HFF-Myc (cell line): ENCODE results near the gene PARD3B.

ENCODE experiments used
- DNase-seq: peaks from one replicate; pipeline ENCODE4 v3.0.0-alpha.2; 2011; ENCODE audit warnings: low read depth; ENCODE audit errors: extremely low read depth
- H3K4me3 ChIP-seq: replicated peaks from 2 replicates; pipeline ENCODE4 v1.5.1; 2011; ENCODE audit warnings: low read depth, mild to moderate bottlenecking, control low read depth, low read length
- TF ChIP-seq, protein P1 (sequence below): IDR thresholded peaks from 2 replicates; pipeline ENCODE4 v1.5.1; 2012; ENCODE audit warnings: mild to moderate bottlenecking, low read depth, low read length, control low read depth; ENCODE audit errors: missing control alignments

The PARD3B gene

DNA sequence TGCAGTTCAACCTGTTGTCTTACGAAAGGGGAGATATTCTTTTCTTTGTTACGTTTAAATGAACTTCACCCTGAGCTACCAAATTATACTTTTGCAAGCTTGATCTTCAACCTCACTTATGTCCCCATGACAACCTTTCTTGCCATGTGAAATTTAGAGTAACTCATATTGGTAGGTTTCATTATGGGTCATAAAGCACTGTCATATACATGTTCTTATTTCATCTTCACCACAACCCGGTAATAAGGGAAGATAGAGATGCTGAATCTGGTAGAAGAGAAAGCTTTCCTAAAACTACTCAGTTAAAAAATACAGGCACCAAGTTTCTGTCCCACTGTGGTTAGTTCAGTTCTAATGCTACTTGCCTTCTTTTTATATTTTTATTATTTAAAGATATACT is 928.5 kb downstream of the PARD3B start:
- TF ChIP-seq, protein P1, sequence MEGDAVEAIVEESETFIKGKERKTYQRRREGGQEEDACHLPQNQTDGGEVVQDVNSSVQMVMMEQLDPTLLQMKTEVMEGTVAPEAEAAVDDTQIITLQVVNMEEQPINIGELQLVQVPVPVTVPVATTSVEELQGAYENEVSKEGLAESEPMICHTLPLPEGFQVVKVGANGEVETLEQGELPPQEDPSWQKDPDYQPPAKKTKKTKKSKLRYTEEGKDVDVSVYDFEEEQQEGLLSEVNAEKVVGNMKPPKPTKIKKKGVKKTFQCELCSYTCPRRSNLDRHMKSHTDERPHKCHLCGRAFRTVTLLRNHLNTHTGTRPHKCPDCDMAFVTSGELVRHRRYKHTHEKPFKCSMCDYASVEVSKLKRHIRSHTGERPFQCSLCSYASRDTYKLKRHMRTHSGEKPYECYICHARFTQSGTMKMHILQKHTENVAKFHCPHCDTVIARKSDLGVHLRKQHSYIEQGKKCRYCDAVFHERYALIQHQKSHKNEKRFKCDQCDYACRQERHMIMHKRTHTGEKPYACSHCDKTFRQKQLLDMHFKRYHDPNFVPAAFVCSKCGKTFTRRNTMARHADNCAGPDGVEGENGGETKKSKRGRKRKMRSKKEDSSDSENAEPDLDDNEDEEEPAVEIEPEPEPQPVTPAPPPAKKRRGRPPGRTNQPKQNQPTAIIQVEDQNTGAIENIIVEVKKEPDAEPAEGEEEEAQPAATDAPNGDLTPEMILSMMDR: no peak
- no peak for DNase-seq
- H3K4me3 ChIP-seq: no peak overlapping the region

DNA sequence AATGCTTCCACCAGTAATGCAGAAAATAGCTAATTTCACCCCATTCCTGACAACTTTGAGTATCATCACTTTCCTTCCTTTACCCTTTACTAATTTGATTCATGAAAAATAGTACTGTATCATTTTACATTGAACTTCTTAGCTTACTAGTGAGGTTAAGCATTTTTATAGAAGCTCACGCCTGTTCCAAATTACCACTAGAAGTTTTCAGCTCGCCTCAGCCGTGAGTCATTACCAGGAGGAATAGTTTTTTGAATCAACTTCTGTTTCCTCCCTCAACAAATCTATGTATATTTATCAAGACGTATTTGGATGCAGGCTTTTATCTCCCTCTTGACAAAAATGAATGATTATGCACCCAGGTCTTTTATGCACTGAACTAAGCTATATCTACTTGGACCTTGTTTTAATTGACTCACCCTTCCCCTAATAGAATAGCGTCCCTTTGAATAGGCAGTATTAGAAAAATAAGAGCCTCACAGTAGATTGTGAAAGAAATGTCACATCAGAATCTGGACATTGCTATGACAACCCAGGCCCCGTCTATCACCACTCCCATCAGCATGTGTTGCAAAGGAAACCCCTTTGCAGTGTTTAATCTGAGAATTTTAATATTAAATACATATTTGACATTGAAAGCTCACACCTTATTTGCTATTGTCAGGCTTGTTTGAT is 929.6 kb downstream of the PARD3B start:
- peak; percentile 48 for DNase-seq
- TF ChIP-seq, protein P1: no peak
- H3K4me3 ChIP-seq: no peak overlapping the region

- TF ChIP-seq, protein P1: no peak
- H3K4me3 ChIP-seq: no peak overlapping the region
- no peak for DNase-seq
Measured at GRCh38 chr2:205475416-205475768, 930.1 kb downstream of the PARD3B start.

- TF ChIP-seq, protein P1: no peak
- no peak for DNase-seq
- no peak overlapping the region for H3K4me3 ChIP-seq
Measured at GRCh38 chr2:205477016-205477705, 931.9 kb downstream of the PARD3B start.

DNA sequence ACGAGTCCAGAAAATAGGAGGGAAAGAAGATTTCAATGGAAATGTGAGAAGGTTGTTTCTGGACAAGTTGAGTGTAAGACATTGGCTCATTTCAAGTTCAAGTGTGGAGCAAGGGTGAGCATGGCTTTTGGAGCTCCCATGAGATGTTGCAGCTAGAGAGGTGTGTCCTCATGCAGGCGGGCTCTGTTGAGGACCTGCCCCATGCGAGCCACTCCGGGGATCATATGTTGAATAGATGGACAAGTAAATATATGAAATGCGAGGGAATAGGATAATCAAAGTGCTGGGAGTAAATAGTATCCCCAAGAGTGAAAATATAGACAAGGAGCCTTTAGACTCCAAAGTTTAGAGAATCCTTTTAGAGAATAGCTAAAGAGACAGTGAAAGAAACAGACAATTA is 936.6 kb downstream of the PARD3B start:
- DNase-seq: no peak
- H3K4me3 ChIP-seq: no peak overlapping the region
- TF ChIP-seq, protein P1: no peak

DNA sequence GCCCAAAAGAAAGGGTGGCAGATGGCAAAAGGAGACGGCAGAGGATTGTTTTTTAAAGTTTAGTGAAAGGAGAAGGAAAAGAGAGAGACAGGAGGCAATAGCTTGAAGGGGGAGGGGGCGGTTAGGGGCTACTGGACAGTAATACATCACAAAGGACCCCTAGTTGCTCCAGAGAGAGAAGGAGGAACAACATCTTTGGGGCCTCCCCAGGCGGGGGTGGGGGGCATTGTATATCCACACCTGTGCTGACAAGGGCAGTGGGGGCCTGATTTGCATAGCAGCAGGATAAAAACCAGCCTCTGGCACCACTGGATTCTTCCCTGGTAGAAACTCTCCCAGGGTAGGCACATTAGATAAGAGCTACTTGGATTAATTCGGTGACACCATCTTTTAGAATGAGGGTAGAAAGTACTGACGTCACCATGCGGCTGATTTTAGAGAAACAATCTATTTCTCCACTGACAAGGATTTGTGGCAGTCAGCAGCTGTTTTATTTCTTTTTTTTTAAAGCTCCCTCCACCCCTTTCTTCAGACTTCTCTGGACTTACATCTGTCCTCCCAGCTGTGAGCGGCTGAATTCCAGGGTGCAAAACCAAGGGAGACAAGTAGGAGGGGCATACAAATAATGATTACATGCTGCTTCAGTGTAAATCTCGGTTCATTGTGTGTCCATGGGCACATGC is 937.3 kb downstream of the PARD3B start:
- TF ChIP-seq, protein P1: no peak
- no peak for DNase-seq
- H3K4me3 ChIP-seq: no peak overlapping the region
